Umbilical cord (tissue), 2 donors: ENCODE data around the gene ZNF576. TPM values are rescaled to one million over a fixed set of nuclear protein-coding genes. Genes with fewer than 3 reads are reported as not detected.
"Not testable (repeated sequence)": the region's sequence is repeated elsewhere in the genome, so short reads cannot be mapped to it uniquely, and the experiment has no call there.

Experiments
- DNase-seq: peaks from one replicate; pipeline ENCODE4 v3.0.0-alpha.2; 2015; ENCODE audit warnings: low spot score
- total RNA-seq: library from RNA; depleted of rRNA; stranded (reverse); fragments of >200 nt; gene quantifications from one replicate; pipeline ENCODE4 v1.2.3, GENCODE V29; 2014; ENCODE audit warnings: low replicate concordance; ENCODE audit not compliant: insufficient read depth

The ZNF576 gene, protein sequence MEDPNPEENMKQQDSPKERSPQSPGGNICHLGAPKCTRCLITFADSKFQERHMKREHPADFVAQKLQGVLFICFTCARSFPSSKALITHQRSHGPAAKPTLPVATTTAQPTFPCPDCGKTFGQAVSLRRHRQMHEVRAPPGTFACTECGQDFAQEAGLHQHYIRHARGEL
- 15.9 TPM for total RNA-seq

DNA sequence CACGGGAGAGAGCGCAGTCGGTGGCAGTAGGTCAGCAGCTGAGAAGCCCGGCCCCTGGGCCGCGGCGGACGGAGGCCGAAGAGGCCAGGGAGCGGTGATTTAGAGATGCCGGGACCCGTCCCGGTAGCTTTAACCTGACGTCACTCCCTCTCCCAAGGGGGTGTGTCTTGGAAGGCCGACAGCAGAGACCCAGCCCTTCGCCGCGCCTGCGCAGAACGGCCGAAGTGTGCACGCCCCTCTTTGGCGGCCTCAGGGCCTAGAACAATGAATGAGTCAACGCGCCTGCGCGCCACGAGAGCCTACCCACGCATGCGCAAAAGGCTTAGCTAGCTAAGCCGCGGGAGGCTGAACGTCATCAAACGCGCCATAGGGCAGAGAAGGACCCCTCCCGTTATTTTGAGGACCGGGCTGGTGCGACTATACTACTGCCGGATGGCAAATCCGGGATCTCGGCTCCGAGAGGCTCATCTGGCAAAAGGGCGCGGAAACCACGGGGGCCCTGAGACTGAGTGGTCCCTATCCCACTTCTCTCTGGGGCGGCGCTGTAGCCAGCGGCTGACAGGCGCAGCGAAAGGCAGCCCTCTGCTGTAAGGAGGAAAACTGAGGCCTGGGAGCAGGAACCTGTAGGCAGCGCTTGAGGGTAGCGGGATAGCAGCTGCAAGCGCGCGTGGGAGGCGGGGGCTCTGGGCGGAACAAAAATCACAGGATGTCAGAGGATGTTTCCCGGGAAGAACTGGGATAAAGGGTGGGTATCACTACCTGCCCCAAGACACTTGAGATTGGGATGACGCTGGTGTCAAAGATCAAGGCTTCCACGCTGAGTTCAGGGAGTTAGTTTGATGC is at the start of gene ZNF576, which contains the start of gene IRGQ:
Gene ZNF576, plus strand, starts transcription at position 597 of the 843 bp plus-strand sequence. CDS start 514 bp downstream, outside the sequence.
Gene IRGQ, minus strand, starts transcription at position 136 of the 843 bp plus-strand sequence. CDS start 796 bp downstream, outside the sequence.
- peak; percentile 100 for DNase-seq

DNA sequence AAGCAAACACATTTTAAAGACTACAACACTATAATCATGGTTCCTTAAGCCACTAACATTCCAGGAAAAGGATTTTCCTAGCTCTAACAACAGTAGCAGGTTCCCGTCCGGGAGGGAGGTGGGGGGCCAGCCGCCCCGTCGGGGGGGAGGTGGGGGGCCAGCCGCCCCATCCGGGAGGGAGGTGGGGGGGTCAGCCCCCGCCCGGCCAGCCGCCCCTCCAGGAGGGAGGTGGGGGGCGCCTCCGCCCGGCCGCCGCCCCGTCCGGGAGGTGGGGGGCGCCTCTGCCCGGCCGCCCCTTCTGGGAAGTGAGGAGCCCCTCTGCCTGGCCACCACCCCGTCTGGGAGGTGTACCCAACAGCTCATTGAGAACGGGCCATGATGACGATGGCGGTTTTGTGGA is 48.5 kb upstream of the ZNF576 start:
- DNase-seq = not testable (repeated sequence)

DNA sequence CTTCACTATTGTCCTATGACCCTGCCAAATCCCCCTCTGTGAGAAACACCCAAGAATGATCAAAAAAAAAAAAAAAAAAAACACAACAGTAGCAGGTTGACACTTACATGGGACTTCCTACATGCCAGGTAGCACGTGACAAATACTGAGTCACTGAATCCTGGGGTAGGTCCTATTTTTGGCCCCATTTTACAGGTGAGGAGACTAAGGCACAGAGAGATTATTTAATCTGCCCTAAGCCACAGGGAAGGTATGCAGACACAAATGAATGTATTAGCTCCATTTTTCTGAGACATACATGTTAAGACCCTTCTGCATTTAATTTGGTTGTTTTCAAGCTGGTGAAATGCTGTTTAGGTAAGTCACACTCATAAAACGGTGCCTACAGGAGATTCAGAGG is 47.7 kb upstream of the ZNF576 start:
- no peak for DNase-seq

DNA sequence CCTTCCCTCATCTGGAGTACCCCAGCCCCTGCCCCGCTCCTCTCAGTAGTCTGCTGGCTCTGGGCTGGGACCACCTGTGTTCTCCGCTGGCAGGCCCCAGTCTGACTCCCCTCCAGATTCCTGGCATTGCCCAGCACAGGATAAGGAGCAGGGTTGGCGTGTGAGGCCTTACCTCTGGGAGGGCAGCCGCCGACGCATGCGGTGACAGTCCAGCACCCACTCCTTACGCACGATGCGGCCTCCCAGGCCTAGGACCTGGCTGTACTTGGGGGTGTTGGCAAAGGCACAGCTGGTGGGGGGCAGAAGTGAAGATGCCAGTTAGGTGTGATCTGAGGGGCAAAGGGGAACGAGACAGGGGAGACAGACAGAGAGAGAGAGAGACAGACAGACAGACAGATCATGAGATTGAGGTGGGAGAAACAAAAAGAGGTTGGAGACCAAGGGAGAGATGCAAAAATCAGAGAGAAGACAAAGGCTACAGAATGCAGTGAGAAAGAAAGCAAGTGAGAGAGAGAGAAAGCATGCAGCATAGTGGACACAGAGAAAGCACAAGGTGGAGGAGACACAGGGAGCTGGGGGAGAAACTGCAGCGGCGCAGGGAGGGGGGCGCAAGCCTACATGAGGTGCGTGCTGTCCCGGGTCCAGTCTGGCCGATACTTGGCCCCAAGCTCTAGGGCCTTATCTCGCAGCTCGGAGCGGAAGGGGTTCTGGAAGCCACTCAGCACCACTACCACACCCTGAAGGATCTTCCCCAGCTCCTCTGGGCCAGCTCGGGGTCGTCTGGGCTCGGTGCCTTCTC is 44.8 kb upstream of the ZNF576 start:
- no peak for DNase-seq

DNA sequence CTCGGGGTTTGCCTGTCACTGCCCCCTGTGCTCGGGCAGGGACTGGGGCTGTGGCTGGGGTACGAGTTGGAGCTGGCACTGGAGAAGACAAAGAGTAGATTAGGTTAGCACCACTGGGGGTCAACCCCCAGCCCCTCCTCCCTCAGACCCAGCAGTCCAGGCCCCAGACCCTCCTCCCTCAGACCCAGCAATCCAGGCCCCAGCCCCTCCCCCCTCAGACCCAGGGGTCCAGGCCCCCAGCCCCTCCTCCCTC is 44.3 kb upstream of the ZNF576 start:
- DNase-seq = no peak

DNA sequence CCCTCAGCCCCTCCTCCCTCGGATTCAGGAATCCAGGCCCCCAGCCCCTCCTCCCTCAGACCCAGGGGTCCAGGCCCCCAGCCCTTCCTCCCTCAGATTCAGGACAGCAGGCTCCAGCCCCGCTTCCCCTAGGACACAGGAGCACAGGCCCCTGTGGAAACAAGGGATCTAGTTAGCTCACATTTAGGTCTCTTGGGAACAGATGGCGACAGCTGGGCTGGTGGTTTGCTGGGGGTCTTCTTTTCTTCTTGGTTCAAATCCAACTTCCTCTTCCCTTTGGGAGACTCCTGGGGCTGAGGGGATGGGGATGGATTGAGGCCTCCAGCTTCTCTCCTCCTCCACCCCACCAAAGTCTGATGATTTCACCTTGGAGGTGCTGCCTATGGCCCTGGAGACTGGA is 43.8 kb upstream of the ZNF576 start:
- no peak for DNase-seq

DNA sequence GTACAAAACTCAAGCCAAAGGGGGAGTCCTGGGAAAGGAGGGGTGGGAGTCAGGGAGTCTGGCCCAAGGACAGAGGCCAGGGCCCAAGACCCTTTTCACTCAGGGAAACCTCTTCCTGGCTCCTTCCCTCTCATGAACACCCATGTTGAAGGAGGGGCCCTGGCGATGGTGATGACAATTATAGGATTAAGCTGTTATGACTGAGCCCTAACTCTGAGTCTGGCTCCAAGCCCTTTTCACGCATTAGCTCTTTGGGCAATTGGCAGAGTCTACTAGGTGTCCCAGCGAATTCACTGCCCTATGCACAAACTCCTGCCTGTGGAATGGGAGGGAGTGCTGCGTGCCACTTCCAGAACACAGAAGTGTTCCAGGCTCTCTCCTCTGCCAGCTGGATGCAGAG is 42.7 kb upstream of the ZNF576 start:
- DNase-seq = no peak

DNA sequence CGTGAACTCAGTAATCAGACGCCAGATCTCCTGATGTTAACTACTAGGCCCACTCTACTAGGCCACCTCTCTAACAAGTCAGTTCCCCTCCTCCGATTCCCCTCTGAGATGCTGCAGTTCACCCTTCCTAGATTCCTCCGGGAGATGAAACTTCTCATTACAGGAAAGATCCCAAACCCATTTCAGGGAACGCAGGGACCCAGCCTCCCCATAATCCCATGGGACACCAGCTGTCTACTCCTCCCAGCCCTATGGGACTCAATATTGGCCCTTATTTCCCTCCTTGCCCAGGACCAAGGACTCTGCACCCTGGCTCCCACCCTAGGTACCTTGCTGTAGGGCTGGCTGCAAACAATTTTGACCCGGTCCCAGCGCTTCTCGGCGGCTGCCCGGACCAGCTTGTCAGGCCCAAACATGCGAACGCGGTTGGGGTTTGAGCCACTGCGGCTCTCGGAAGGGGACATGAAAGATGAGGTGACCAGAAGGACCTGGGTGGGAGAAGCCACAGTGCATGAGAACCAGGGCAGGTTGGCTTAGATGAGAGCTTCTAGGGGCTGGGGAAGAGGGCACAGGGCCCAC is 42.0 kb upstream of the ZNF576 start:
- no peak for DNase-seq

DNA sequence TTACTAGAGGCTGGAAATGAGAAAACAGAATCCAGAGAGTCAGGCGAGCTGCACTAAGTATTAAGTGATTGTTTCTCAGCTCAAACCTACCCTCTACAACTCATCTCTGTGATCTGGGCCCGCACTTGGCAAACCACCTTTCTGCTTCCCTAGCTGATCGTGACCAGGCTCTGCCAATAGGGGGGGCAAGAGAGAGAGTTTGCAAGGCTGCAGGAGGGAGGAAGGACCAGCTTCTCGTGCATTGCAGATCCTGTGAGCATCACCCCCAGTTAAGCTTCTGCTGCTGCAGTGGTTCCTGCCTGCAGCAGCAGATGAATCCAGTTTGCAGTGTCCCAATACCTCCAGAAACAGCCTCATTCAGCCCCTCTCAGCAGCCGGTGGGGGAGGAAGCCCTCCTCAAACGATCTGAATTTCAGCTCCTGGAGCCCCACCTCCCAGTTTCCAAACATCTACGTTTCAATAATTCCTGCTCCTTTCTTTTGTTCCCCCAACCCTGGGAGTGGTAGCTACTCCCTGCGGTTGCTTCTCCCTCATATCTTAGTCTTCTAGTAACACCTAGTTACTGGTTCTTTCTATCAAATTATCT is 41.1 kb upstream of the ZNF576 start:
- peak; percentile 66 for DNase-seq

DNA sequence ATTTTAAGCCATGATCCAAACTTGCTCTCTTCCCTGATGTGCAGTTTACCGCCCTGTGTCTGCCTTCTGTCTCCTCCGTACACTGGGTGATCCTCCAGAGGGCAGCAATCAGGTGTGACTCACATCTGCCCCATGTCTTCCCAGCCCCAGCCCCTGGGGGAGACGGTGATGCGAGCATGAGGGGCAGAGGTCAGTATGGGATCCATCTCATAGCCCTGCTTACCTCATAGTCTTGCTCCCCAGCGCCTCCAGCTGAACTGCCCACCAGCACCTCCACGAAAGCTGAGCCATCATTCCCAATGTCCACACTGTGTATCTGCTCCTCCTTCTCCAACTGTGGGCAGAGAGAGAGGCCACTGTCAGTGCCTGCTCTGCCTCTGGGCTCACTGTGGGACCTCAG is 35.7 kb upstream of the ZNF576 start:
- DNase-seq = no peak

DNA sequence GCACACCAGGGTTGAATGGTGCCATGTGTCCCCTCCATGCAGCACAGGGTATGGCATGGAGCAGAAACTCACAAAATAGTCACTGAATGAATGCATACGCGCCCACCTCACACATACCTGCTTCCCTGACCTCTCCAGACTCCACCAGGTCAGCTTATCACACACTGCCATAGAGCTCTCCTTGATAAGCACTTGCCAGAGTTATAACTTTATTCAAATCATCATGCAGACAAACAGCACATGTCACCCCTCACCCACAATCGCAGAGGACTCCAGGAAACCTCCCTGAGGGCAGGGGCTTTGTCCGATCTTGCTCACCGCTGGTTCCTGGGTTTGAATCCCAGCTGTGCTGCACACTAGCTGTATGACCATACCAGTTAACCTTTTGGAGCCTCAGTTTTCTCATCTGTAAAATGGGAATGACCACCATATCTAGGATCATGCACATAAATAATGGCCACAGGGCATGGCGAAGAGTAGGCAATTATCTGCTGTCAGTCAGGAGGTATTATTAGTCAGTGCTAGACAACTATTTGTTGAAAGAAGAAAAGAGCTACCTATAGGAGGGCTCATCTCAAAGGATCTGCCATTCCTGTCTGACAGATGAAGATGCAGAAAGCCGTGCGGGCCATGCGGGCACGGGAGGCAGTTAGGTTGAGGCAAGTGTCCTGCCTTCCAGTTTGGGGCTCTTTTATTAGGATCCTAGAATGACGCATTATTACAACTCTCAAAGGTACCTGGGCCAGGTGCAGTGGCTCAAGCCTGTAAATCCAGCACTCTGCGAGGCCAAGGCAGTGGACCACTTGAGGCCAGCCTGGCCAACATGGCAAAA is 35.0 kb upstream of the ZNF576 start:
- no peak for DNase-seq

DNA sequence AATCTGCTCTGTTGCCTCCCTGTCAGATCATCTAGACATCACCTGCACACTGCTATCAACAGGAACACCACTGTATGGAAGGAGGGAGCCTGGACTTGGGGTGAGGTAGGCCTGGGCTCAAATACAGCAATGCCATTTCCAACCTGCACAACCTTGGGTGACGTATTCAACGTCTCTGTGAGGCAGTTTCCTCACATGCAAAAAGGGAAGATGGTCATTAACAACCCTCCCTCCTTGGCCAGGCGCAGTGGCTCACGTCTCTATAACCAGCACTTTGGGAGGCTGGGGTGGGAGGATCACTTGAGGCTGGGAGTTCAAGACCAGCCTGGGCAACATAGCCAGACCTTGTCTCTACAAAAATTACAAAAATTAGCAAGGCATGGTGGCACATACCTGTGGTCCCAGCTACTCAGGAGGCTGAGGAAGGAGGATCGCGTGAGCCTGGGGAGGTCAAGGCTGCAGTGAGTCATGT is 34.1 kb upstream of the ZNF576 start:
- no peak for DNase-seq

DNA sequence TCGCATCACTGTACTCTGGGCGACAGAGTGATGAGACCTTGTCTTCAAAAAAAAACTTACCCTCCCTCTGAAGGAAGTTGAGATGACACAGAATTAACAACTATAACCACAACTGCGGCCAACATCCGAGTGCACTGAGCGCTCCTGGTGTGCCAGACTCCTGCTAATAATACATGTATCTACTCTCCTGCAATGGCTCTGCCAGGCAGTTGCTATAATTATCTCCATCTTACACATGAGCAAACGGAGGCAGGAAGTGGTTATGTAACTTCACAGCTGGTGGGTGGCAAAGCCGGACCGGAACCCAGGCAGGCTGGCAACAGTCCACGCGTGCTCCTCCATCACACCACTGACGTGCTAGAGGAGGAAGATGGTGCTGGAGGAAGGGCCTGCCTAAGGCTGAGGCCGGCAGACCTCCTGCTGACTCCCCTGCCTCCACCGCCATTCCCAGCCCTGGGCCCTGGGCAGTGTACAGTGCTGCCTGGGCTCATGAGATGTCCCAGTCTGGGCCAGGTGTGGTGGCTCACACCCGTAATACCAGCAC is 33.6 kb upstream of the ZNF576 start:
- DNase-seq = peak; percentile 42

DNA sequence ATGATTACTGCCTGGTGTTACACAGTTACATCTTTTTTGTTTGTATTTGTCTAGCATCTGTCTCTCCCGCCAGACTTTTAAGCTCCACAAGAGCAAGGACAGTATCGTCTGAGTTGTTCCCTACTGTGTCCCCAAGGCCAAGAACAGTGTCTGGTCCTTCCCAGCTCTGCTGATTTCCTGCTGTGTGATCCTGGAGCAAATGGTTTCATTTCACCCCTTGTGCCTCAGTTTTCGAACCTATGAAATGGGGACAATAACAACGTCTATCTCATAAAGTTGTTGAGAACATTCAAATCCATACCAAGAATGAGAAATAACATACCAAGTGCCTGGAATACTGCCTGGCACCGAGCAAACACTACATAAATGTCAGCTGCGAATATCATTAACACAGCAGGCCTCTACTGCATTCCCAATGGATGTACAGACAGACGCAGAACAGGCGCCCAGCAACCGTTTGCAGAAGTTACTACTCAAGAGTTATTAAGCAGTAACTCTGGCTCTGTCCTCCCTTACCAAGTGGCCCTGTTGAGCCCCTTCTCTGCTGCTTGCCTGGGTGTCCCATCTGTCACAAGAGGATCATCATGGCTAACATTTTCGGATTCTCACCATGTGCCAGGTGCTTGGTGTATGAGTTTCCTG is 32.5 kb upstream of the ZNF576 start:
- no peak for DNase-seq

DNA sequence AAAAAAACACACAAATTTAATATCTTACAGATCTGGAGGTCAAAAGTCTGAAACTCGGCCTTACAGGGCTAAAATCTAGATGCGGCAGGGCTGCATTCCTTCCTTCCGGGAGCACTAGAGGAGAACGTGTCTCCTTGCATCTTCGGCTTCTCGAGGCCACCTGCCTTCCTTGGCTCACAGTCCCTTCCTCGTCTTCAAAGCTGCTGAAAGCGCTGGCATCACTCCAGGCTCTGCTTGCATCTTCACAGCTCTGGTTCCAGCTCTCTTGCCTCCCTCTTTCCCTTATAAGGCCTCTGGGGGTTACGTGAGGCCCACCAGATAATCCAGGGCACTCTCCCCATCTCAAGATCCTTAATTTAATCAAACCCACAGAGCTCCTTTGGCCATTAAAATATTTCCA is 31.6 kb upstream of the ZNF576 start:
- DNase-seq = no peak

DNA sequence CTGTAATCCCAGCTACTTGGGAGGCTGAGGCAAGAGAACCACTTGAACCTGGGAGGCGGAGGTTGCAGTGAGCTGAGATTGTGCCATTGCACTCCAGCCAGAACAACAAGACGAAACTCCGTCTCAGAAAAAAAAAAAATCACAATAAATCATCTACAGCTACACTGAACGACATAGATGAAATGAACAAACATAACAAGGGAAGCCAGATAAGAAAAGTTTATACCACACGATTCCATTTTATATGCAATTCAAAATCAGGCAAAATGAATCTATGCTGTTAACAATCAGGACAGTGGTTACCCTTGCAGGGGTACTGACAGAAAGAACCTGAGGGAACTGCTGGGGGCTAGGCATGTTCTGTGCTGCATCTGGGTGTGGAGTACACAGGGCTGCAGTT is 26.7 kb upstream of the ZNF576 start:
- no peak for DNase-seq

DNA sequence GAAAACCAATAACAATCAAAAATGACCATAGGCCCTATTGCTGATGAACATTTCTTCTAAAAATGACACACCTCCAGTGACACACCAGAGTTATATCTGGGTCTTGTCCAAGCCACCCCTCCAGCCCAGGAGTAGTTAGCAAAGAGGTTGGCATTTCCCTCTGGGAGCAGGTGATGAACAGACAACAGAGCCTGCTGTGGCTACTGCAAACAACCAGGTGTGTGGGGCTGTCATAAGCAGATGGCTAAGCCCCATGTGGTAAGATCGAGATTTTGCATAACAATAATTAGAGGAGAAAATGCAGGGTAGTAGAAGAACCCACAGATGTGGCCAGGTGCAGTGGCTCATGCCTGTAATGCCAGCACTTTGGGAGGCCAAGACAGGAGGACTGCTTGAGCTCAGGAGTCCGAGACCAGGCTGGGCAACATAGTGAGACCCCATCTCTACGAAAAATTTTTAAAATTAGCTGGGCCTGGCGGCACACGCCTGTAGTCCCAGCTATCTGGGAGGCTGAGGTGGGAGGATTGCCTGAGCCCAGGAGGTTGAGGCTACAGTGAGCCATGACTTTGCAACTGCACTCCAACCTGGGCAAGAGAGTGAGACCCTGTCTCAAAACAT is 26.1 kb upstream of the ZNF576 start:
- no peak for DNase-seq

DNA sequence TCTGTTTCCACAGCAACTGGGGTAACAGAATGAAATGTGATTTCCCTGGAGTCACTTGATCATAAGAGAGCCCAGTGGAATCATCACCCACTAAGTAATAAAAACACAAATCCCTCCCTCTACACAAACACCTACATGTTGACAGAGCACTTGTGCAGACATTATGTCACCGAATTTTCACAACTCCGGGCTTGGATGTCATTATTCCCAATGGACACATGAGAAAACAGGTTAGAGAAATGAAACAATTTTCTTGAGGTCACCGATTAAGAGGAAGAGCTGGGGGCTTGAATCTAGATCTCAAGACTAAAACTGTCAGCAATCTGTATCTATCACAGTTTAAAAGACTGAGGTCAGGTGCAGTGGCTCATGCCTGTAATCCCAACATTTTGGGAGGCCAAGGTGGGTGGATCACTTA is 24.2 kb upstream of the ZNF576 start:
- DNase-seq = no peak

DNA sequence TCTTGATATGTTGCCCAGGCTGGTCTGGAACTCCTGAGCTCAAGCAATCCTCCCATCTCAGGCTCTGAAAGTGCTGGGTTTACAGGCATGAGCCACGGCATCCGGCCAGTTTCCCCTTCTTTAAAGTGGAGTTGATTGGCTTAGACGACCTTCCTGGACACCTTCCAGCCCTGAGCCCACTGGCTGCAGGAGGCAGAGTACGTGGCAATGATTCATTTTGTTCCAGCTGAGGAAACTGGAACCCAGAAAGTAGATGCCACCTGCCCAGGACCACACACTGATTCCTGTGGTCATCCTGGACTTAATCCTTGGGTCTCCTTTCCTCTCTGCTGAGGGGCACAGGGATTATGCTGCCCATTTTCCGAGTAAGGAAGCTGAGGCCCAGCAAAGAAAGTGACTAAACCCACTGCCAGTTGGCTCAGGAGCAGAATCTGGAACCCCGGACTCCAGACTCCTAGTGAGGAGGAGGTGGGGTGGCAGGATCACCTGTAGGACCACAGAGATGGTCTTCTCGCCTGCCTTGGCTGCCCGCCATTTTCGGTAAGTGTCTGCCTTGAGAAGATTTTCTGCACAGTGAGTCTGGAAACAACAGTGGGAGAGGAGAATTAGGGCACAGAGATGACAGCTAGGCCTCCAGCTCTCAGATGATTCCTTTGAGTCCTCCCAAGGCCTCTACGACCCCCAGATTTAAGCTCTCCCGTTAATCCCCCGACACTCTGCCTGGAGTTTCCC is 21.8 kb upstream of the ZNF576 start:
- DNase-seq = peak; percentile 13
